Erythroblast (primary cell): ENCODE data around the gene AMOTL1.

ENCODE experiments used
- GATA1 ChIP-seq: IDR thresholded peaks from 2 replicates; pipeline ENCODE4 v1.6.1; 2011; ENCODE audit warnings: low read depth, mild to moderate bottlenecking, control low read depth, low read length, moderate library complexity
- POLR2A ChIP-seq: IDR thresholded peaks from 2 replicates; pipeline ENCODE4 v1.6.1; 2011; ENCODE audit warnings: mild to moderate bottlenecking, low read length

- TF ChIP-seq POLR2A, result no peak
- no peak for TF ChIP-seq GATA1
Observed at GRCh38 chr11:94923004-94923334, 154.8 kb downstream of the AMOTL1 start.
